Astrocyte of the cerebellum (primary cell): Measurements from ENCODE around the gene ANKRD35.
"Not testable (repeated sequence)": the region's sequence is repeated elsewhere in the genome, so short reads cannot be mapped to it uniquely, and the experiment has no call there.

Experiments
- DNase-seq: peaks from one replicate; pipeline ENCODE4 v3.0.0-alpha.2; 2011; ENCODE audit warnings: low read depth
- H3K4me3 ChIP-seq: 2 replicates; pipeline ENCODE4 v1.5.1; 2011; ENCODE audit warnings: mild to moderate bottlenecking, low read depth, low read length, moderate library complexity
- in situ Hi-C: cut with HindIII; loops from 2 replicates; pipeline ENCODE4 v1.10.0; 2017; ENCODE audit warnings: low sequenced_read_pairs
- TF ChIP-seq, protein P1 (sequence below): IDR thresholded peaks from 2 replicates; pipeline ENCODE4 v1.5.1; 2012; ENCODE audit warnings: low read length, low read depth, moderate library complexity, mild to moderate bottlenecking; ENCODE audit errors: missing control alignments

The ANKRD35 gene, protein sequence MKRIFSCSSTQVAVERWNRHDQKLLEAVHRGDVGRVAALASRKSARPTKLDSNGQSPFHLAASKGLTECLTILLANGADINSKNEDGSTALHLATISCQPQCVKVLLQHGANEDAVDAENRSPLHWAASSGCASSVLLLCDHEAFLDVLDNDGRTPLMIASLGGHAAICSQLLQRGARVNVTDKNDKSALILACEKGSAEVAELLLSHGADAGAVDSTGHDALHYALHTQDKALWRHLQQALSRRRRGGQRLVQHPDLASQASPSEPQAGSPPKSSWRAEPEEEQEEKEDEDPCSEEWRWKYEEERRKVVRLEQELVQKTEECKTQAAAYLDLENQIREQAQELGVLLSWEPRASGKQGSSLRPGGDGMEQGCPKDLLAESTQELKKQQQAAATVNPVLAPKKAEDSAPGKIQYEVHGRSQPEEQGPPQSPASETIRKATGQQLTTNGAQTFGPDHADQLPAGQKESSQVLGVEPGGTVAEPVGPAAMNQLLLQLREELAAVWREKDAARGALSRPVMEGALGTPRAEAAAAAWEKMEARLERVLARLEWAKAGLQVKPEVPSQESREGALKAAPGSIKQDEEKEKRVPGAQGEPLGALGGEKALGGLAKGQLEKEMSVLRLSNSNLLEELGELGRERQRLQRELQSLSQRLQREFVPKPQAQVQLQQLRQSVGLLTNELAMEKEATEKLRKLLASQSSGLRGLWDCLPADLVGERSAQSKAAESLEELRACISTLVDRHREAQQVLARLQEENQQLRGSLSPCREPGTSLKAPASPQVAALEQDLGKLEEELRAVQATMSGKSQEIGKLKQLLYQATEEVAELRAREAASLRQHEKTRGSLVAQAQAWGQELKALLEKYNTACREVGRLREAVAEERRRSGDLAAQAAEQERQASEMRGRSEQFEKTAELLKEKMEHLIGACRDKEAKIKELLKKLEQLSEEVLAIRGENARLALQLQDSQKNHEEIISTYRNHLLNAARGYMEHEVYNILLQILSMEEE

DNA sequence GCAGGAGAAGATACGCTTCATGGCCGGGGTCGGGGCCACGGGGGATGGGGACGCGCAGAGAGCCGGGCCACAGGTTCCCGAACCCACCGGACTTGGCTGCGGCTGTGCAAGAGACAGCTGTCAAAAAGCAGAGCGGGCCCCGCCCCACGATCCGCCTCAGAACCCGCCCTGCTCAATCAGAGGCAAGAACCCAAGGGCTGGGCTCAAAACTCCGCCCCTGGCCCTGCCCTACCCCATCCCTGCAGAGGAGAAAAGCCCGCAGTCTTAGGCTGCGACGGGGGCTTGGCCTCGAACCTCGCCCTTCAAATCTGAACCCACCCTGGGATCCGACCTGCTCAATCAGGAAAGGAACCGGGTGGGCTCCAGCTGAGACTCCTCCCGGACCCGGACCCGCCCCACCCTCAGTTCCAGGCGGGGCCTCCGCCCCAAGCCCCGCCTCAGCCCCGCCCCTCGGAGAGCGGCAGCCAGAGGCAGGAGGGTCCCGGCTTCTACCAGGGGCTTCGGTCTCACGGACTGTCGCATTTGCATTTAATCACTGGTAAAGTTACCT is at the start of gene ANKRD35:
ANKRD35 (minus strand) TSS at position 129 of the 550 bp plus-strand sequence; CDS start at position 21, 108 bp downstream.
- in situ Hi-C loops, result no loop called here
- DNase-seq, result no peak
- peak within 1 kb of the TSS; percentile 63 for H3K4me3 ChIP-seq
- TF ChIP-seq, protein P1, sequence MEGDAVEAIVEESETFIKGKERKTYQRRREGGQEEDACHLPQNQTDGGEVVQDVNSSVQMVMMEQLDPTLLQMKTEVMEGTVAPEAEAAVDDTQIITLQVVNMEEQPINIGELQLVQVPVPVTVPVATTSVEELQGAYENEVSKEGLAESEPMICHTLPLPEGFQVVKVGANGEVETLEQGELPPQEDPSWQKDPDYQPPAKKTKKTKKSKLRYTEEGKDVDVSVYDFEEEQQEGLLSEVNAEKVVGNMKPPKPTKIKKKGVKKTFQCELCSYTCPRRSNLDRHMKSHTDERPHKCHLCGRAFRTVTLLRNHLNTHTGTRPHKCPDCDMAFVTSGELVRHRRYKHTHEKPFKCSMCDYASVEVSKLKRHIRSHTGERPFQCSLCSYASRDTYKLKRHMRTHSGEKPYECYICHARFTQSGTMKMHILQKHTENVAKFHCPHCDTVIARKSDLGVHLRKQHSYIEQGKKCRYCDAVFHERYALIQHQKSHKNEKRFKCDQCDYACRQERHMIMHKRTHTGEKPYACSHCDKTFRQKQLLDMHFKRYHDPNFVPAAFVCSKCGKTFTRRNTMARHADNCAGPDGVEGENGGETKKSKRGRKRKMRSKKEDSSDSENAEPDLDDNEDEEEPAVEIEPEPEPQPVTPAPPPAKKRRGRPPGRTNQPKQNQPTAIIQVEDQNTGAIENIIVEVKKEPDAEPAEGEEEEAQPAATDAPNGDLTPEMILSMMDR, result no peak

DNA sequence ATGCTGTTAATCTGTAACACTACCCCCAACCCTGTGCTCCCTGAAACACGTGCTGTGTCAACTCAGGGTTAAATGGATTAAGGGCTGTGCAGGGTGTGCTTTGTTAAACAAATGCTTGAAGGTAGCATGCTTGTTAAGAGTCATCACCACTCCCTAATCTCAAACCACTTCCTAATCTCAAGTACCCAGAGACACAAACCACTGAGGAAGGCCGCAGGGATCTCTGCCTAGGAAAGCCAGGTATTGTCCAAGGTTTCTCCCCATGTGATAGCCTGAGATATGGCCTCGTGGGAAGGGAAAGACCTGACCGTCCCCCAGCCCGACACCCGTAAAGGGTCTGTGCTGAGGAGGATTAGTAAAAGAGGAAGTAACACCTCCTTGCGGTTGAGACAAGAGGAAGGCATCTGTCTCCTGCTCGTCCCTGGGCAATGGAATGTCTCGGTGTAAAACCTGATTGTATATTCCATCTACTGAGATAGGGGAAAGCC is 46.9 kb upstream of the ANKRD35 start:
- H3K4me3 ChIP-seq, in situ Hi-C loops, DNase-seq: not testable (repeated sequence)

DNA sequence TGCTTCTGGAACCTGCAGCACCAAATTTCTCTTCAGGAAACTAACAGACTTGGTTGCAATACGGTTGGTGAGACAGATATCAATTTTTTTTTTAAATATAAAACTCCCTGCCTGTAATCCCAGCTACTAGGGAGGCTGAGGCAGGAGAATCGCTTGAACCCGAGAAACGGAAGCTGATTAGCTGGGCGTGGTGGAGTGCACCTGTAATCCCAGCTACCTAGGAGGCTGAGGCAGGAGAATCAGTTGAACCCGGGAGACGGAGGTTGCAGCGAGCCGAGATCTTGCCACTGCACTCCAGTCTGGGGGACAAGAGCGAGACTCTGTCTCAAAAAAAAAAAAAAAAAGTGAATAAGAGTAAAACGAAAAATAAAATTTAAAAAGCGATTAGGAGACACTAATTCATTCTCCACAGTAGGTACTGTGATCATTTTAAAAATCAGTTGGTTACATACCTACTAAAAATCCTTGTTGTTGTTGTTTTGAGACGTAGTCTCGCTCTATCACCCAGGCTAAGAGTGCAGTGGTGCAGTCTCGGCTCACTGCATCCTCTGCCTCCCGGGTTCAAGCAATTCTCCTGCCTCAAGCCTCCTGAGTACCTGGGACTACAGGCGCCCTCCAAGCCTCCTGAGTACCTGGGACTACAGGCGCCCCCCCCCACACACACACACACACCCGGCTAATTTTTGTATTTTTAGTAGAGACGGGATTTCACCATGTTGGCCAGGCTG is 42.4 kb upstream of the ANKRD35 start:
- peak overlapping the region; percentile 89 for H3K4me3 ChIP-seq
- TF ChIP-seq, protein P1, result no peak
- in situ Hi-C loops, result no loop called here
- no peak for DNase-seq

DNA sequence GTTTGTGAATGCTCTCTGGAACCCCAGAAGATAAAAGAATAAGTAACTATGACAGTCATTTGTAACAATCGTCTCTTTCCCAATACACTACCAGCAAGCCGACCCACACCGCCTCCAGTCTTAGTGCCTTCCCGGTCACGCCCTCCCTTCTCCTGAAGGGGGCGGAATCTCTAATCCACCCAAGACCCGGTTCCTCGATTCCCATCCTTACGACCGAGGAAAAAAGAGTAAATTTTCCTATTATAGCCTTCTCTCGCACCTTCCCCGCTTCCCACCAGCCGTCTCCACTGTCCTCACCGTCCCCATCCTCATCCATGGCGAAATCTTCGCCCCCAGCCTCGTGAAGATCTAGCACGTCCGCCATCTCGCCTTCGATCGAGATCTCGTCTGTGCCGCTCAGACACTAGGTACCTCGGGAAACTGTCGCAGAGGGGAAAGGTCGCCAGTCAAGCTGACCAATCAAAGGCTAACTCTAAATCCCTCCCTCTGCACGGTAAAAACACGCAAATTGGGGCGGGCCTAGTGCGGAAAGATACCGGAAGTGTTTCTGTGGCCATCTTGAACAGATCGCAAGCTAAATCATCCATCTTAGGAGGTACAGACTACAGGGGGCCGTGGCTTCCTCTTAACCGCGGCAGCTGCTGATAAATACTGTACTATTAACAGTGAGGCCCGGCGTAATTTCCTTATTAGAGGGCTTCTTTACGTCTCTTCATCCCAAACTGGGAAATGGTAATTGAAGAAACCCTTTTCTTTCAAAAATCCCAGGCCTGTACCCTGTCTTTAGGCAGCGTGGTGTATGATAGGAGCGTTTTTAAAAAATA is 41.6 kb upstream of the ANKRD35 start, which contains the start of gene RBM8A:
RBM8A (minus strand) TSS at position 422 of the 824 bp plus-strand sequence; CDS start at position 364, 58 bp downstream.
- peak within 1 kb of the TSS; percentile 89 for H3K4me3 ChIP-seq
- in situ Hi-C loops, result no loop called here
- DNase-seq, result peak; percentile 98
- TF ChIP-seq, protein P1, result peak; percentile 72

DNA sequence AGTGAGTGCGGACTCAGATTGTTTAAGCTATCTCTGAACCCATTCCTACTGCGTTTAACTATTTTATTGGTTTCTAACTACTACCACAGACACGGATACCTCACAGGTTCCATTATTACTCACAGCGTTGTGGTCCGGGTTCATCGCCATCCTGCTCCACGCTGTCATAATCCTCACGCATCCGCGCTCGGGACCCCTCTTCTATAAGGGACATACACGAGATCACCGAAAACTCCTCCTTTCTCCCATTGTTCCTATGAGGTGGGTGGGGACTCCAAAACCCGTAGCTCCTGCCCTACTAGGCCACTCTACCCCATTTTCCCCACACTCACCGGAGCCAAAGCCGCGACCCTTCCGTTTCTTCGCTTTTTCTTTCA is 41.0 kb upstream of the ANKRD35 start:
- peak overlapping the region; percentile 89 for H3K4me3 ChIP-seq
- TF ChIP-seq, protein P1, result no peak
- in situ Hi-C loops, result no loop called here
- DNase-seq, result no peak

DNA sequence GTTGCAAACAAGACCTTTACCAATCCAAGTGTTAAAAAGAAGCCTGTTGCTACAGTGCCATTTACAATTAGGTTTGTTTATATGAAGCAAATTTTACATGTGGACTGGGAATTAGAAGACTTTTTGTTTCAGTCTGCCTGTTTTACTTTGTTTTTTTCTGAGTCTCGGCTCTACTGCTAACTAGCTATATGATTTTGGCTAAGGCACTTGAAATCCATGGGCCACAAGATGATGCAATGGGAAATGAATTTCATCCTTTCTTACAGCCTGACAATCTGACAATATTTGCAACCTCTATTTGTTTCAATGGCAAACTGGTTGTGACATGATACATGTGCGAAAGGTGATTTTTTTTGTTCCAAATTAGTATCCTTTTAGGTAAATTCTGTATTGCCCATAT is 36.6 kb upstream of the ANKRD35 start:
- in situ Hi-C loops, result no loop called here
- TF ChIP-seq, protein P1, result no peak

DNA sequence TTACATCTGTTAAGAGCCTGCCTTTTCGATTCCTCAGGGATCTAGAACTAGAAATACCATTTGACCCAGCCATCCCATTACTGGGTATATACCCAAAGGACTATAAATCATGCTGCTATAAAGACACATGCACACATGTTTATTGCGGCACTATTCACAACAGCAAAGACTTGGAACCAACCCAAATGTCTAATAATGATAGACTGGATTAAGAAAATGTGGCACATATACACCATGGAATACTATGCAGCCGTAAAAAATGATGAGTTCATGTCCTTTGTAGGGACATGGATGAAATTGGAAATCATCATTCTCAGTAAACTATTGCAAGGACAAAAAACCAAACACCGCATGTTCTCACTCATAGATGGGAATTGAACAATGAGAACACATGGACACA is 34.6 kb upstream of the ANKRD35 start:
- in situ Hi-C loops, DNase-seq, H3K4me3 ChIP-seq: not testable (repeated sequence)

More for the DNA sequence above, 36.6 kb upstream of the ANKRD35 start:
- DNase-seq, result no peak
- no peak overlapping the region for H3K4me3 ChIP-seq
